Lower leg skin (tissue), 3 donors: ENCODE measurements around the gene PITPNM3.

Experiments
- CTCF ChIP-seq, 3 donors: fragments of 450-650 bp; IDR thresholded peaks; one replicate each; pipeline ENCODE4 v1.5.1; 2016; ENCODE audit warnings: antibody characterized with exemption in 3 of 3, mild to moderate bottlenecking in 3 of 3, moderate library complexity in 2 of 3
- POLR2A ChIP-seq, 2 donors: fragments of 450-650 bp; IDR thresholded peaks; one replicate each; pipeline ENCODE4 v1.6.1; 2016 to 2017; ENCODE audit warnings: antibody characterized with exemption in 2 of 2, mild to moderate bottlenecking in 1 of 2, moderate library complexity in 1 of 2

- TF ChIP-seq CTCF (IDR thresholded peaks at IDR 0.05), result no peak
- TF ChIP-seq POLR2A (IDR thresholded peaks at IDR 0.05), result no peak
Observed at GRCh38 chr17:6492892-6493674, 63.3 kb downstream of the PITPNM3 start.
